Inflammatory macrophage (primary cell): ENCODE data around the gene POLR3A.

Experiments used
- DNase-seq, 2 donors: peaks; one replicate each; pipeline ENCODE4 v3.0.0-alpha.2; 2020 to 2022

Gene POLR3A

GRCh38 chr10:78046711-78047269, 17.5 kb upstream of the POLR3A start:
- no peak for DNase-seq

DNA sequence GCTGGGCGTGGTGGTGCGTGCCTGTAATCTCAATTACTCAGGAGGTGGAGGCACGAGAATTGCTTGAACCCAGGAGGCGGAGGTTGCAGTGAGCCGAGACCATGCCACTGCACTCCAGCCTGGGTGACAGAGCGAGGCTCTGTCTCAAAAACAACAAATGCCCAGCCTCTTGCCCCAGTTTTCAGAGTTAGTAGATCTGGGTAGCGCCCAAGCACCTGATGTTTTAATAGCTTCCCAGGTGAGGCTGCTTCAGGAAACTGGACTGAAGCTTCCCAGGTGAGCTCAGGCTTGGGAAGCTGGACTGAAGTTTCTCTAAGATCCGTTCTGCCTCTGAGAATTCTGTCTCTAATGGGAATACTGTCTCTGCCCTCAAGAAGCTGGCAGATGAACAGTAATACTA, 16.5 kb upstream of the POLR3A start:
- no peak for DNase-seq

DNA sequence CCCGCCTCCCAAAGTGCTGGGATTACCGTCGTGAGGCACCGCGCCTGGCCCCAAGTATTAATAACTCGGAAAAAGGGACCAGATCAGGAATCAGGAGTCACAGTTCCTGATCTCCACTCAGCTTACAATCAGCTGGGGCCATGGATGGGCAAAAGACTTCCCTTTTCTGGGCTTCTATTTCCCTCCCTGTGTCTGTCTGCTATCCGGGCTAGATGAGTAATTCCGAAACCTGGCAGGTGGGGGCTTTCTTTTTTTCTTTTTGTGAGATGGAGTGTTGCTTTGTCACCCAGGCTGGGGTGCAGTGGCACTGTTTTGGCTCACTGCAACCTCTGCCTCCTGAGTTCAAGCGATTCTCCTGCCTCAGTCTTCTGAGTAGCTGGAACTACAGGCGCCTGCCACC, 15.9 kb upstream of the POLR3A start:
- DNase-seq = peak in 1 of 2 donors; percentile 24

DNA sequence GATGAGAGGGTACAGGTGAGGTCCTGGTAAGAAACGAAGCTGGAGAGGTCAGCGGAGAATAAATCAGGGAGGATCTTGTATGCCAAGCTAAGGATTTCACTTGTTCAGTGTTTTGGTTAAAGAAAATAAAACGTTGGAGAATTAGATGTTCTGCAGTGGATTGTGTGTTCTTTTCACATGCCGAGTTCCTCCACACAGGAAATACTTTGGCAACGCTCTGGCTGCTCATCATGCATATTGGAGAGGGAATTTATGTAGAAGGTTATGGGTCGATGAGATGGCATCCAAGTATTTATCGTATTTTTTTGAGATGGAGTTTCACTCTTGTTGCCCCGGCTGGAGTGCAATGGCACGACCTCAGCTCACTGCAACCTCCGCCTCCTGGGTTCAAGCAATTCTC, 15.4 kb upstream of the POLR3A start:
- no peak for DNase-seq

DNA sequence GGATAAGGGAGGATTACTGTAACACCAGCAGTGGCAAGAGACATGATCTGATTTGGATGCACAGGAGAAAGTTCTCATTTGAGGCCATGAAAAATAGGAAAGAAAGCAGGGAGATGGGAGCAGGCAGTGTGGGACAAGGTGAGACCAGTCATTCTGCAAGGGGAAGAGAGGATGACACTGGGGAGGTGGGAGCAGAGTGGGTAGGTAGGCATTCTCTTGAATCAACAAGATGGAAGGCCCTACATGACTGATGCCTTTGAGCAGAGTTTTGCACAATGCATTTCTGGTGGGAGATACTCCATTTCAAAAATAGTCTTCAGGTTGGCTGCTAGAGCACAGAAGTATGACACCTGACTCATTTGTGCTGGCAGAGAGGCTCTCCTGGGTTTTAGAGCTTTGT, 14.9 kb upstream of the POLR3A start:
- DNase-seq = no peak

GRCh38 chr10:78042752-78043104, 13.4 kb upstream of the POLR3A start:
- no peak for DNase-seq

- no peak for DNase-seq
These were observed 12.9 kb upstream of the POLR3A start for GRCh38 chr10:78042058-78042751.

DNA sequence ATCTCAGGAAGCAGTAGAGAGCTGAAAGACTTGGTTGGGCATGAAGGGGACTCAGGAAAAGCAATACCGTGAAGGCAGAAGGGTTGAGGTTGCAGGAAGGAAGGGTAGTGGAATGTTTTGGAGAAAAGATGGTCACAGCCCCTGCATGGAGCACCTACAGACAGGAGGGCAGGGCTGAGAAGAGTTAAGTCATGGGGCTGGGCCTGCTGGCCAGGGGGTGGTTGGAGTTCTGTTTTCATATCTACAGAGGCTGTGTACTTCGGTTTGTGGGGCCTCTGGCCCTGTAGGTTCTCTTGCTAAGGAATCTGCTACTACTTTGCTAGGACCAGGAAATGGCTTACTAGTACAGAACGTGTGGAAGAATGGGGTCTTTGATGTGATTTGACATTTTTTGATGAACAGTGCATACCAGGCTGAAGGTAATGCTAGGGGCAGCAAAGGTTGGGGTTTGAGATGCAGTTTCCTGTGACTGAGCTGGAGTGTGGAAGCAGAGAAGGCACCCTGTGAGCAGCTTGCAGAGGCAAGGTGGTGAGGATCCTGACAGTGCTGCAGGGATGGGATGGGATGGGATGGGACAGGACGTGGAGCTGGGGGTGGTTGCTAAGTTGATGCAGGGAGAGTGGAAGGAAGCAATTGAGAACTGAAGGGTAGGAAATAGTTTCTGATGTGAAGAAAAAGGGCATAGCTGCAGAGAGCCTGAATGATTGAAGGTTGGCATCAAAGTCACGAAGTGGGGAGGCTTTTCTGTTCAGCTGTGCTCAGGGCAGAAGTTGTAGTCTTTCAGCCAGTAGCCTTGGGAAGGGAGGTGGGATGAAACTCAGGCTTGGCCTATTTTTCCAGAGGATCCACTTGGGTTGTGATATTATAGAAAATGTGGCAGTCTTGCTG, 12.1 kb upstream of the POLR3A start:
- no peak for DNase-seq

- DNase-seq = no peak
These were observed 10.4 kb upstream of the POLR3A start for GRCh38 chr10:78039743-78040142.

- no peak for DNase-seq
These were observed 9.7 kb upstream of the POLR3A start for GRCh38 chr10:78038791-78039547.

- DNase-seq = no peak
These were observed 8.8 kb upstream of the POLR3A start for GRCh38 chr10:78038105-78038504.

DNA sequence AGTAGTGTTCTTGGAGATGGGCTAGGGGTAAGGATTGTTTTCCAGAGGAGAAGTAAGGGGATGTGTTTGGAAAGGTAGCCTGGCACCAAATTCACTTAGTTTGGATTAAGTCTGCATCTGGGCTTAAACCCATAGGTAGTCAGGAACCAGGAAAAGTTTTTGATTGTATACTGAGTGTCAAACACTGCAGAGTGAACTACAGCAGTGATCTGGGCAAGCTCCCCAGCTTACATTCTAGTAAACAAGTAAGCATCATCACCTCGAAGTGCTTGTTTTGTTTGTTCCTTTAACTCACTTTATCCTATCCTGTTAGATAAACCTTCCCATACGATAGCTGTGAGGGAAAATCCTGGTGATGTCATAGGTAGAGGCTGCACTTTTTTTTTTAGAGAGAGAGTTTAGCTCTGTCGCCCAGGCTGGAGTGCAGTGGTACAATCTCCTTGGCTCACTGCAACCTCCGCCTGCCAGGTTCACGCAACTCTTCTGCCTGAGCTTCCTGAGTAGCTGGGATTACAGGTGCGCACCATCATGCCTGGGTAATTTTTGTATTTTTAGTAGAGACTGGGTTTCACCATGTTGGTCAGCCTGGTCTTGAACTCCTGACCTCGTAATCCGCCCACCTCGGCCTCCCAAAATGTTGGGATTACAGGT, 6.7 kb upstream of the POLR3A start:
- DNase-seq = no peak

DNA sequence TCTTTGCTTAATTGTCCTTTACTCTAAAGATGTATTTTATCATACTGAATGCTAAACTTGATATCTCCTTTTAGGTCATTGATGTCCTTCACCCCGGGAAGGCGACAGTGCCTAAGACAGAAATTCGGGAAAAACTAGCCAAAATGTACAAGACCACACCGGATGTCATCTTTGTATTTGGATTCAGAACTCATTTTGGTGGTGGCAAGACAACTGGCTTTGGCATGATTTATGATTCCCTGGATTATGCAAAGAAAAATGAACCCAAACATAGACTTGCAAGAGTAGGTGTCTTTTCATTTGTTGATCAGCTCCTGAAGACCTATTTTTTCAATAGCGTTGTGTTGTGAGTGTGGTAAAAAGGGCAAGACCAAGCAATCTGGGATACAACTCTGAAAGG, 6.1 kb upstream of the POLR3A start:
- DNase-seq = no peak

GRCh38 chr10:78035025-78035424, 5.7 kb upstream of the POLR3A start:
- DNase-seq = no peak

GRCh38 chr10:78033637-78034470, 4.5 kb upstream of the POLR3A start, which contains the start of gene RPS24:
Gene RPS24, plus strand, starts transcription at chr10:78033863. Its CDS starts 39 bp downstream, at chr10:78033902.
- DNase-seq = peak; percentile 97 to 98

- DNase-seq = no peak
These were observed 4.0 kb upstream of the POLR3A start for GRCh38 chr10:78033387-78033636.

DNA sequence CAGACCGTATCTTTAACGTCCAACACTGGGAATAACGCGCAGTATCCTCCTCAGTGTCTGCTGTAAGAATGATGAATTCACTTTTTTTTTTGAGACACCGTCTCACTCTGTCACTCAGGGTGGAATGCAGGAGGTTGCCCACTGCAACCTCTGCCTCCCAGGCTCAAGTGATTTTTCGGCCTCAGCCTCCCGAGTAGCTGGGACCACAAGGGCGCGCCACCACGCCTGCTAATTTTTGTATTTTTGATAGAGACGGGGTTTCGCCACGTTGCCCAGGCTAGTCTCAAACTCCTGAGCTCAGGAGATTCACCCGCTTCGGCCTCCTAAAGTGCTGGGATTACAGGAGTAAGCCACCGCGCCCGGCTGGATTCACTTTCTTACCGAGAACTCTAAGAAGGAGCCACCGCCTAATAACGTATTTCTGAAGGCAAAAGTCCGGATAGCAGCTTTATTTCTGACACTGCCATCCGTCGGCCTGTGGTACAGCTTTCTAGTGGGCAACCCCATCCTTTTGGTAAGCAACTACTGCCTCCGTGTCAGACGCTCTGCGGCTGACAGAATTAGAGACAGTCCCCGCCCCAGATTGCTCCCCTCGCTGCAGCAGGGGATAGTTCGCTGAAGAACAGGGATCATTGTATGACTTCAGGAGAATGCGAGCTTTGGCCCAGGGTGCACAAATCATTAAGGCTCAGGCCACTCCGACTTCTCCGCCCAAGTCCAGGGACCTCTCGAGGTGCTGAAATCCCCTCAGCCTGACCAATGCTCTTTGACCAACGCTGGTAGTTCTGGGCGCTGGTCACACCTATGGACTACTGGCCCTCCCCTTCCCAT, 662 bp downstream of the POLR3A start:
- DNase-seq = peak in 1 of 2 donors; percentile 17

GRCh38 chr10:78025685-78026364, 3.5 kb downstream of the POLR3A start:
- no peak for DNase-seq

DNA sequence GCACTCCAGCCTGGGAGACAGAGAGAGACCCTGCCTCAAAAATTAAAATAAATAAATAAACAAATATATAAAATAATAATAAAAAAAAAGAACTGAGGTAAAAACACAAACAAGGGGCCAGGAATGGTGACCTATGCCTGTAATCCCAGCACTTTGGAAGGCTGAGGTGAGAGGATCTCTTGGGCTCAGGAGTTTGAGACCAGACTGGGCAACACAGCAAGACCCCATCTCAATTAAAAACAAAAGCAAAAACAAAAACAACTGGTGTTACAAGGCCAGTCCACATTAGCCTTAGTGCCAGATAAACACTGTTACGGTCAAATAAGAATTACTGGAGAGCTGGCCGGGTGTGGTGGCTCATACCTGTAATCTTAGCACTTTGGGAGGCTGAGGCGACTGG, 5.6 kb downstream of the POLR3A start:
- no peak for DNase-seq

GRCh38 chr10:78021201-78021600, 8.1 kb downstream of the POLR3A start:
- DNase-seq = no peak
